ENCODE data around the gene TMEM9.

Gene TMEM9

DNA sequence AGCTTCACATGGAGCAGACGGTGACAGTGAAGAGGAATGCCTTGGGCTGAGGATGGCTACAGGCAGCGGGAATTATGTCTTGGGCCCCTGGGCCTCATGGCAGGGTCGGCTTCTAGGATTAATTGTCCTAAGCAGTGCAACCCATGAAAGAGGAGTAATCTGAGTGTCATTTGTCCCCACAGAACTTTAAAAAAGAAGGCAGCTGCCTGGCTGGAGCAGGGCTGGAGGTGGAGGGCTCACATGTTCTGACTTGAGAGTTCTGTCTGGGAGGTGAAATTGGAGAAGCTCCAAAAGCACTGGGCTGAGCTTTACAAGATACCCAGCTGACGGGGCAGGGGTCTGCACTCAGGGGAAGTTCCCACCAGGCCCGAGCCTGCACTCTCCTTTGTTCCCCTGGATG, 64.7 kb downstream of the TMEM9 start:
- TF ChIP-seq SP1 (IDR thresholded peaks at IDR 0.05) (no peak), HDGF (IDR thresholded peaks at IDR 0.05; ENCODE audit: borderline replicate concordance) (no peak), BHLHE40 (IDR thresholded peaks at IDR 0.05; ENCODE audit: borderline replicate concordance) (no peak), LEF1 (IDR thresholded peaks at IDR 0.05; ENCODE audit: borderline replicate concordance) (no peak), FOXA1 (IDR thresholded peaks at IDR 0.05) (no peak), ELF4 (IDR thresholded peaks at IDR 0.05) (no peak), SUZ12 (IDR thresholded peaks at IDR 0.05) (no peak)
- DNase-seq (ENCODE audit: extremely low spot score) = no peak
- ChIA-PET POLR2A (no interaction called here), CTCF (no interaction called here)

- POLR2A ChIA-PET = no interaction called here
- no peak for TF ChIP-seq HDGF (IDR thresholded peaks at IDR 0.05; ENCODE audit: borderline replicate concordance)
- TF ChIP-seq ZNF384 (IDR thresholded peaks at IDR 0.05) = no peak
- TF ChIP-seq SP1 (IDR thresholded peaks at IDR 0.05) = no peak
- TF ChIP-seq SUZ12 (IDR thresholded peaks at IDR 0.05) = no peak
- TF ChIP-seq FOXA1 (IDR thresholded peaks at IDR 0.05) = no peak
- TF ChIP-seq ARNT (IDR thresholded peaks at IDR 0.05) = no peak
- no peak for TF ChIP-seq CTBP1 (IDR thresholded peaks at IDR 0.05; ENCODE audit: borderline replicate concordance)
- no peak for TF ChIP-seq NFRKB (IDR thresholded peaks at IDR 0.05)
- TF ChIP-seq TARDBP (IDR thresholded peaks at IDR 0.05) = no peak
- TF ChIP-seq ELF4 (IDR thresholded peaks at IDR 0.05) = no peak
- TF ChIP-seq BHLHE40 (IDR thresholded peaks at IDR 0.05; ENCODE audit: borderline replicate concordance) = no peak
- no peak for DNase-seq (ENCODE audit: extremely low spot score)
- CTCF ChIA-PET = no interaction called here
Observed at GRCh38 chr1:201088901-201089525, 65.3 kb downstream of the TMEM9 start.

GRCh38 chr1:201088395-201088794, 65.9 kb downstream of the TMEM9 start:
- DNase-seq (ENCODE audit: extremely low spot score) = no peak
- CTCF ChIA-PET = no interaction called here
- no peak for TF ChIP-seq ARNT (IDR thresholded peaks at IDR 0.05)
- POLR2A ChIA-PET = no interaction called here

GRCh38 chr1:201085902-201086735, 68.2 kb downstream of the TMEM9 start:
- POLR2A ChIA-PET = no interaction called here
- CTCF ChIA-PET = interaction anchor here (0.7 to 2.4 kb wide), 9 partner anchors 10 to 70 kb away, joined by 3 to 13 read pairs (median 4); no protein-coding TSS in a partner anchor
- TF ChIP-seq SUZ12 (IDR thresholded peaks at IDR 0.05) = no peak
- TF ChIP-seq, protein P1, sequence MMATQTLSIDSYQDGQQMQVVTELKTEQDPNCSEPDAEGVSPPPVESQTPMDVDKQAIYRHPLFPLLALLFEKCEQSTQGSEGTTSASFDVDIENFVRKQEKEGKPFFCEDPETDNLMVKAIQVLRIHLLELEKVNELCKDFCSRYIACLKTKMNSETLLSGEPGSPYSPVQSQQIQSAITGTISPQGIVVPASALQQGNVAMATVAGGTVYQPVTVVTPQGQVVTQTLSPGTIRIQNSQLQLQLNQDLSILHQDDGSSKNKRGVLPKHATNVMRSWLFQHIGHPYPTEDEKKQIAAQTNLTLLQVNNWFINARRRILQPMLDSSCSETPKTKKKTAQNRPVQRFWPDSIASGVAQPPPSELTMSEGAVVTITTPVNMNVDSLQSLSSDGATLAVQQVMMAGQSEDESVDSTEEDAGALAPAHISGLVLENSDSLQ (IDR thresholded peaks at IDR 0.05) = no peak
- no peak for TF ChIP-seq FOXK2 (IDR thresholded peaks at IDR 0.05)
- TF ChIP-seq LEF1 (IDR thresholded peaks at IDR 0.05; ENCODE audit: borderline replicate concordance) = no peak
- TF ChIP-seq ZNF384 (IDR thresholded peaks at IDR 0.05) = no peak
- no peak for TF ChIP-seq SP1 (IDR thresholded peaks at IDR 0.05)
- TF ChIP-seq L3MBTL2 (conservative IDR thresholded peaks at IDR 0.05) = no peak
- no peak for TF ChIP-seq HDGF (IDR thresholded peaks at IDR 0.05; ENCODE audit: borderline replicate concordance)
- TF ChIP-seq CTBP1 (IDR thresholded peaks at IDR 0.05; ENCODE audit: borderline replicate concordance) = no peak
- TF ChIP-seq FOXA1 (IDR thresholded peaks at IDR 0.05) = no peak
- DNase-seq (ENCODE audit: extremely low spot score) = peak; percentile 81

Measured in HEK293T (cell line).